Activated effector memory CD4-positive, alpha-beta T cell treated with Interleukin-2 at 50 U/mL for 16 hours (primary cell): Measurements from ENCODE around the gene SYNM.
"Not testable (repeated sequence)": the region's sequence is repeated elsewhere in the genome, so short reads cannot be mapped to it uniquely, and the experiment has no call there.

ENCODE experiments used
- DNase-seq: peaks from one replicate; pipeline ENCODE4 v3.0.0-alpha.2; 2020

SYNM gene

DNA sequence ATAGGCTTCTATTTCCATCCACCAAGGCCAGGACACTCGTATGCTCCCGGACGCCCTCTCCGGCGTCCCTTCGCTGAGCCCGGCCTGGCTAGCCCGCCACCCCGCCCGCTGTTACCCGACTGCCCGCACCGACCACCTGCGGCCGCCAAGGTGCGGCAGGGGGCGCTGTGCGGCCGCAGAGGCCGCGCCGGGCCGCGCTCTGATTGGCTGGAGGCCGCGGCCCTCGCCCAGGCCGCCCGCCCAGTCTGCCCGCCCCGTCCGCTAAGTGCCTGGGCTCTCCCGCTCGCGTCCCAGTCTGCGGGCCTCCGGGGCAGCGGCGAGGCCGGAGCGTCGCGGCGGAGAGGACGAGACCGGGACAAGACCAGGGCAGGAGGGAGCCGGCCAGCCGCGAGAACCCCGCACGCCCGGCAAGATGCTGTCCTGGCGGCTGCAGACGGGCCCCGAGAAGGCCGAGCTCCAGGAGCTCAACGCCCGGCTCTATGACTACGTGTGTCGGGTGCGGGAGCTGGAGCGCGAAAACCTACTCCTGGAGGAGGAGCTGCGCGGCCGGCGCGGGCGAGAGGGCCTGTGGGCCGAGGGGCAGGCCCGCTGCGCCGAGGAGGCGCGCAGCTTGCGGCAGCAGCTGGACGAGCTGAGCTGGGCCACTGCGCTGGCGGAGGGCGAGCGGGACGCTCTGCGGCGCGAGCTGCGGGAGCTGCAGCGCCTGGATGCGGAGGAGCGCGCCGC lies at the start of gene SYNM:
TSS of gene SYNM (plus strand) at position 293 of the 726 bp plus-strand sequence. CDS start at position 413, 120 bp downstream.
- no peak for DNase-seq

DNA sequence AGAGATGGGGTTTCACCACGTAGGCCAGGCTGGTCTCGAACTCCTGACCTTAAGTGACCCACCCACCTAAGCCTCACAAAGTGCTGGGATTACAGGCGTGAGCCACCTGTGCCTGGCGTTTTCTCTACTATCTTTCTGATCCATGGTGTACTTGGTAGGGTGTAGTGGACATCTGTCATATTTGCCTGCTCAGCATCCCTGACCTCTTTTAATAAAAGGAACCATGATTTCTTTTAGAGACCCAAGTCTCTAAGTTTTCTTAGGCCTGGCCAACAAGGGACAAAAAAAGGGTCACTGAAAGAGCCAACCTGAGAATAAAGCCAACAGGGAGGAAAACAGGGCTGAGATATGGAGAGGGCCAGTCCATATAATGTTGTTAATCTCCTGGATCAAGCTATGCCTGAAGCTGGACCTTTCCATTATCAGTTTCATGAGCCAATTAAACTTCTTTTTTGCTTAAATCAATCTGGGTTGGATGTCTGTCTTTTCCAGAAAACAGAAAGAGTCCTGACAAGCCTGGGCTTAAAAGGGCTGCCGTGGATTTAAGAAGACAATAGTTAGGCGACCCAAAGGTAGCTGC lies 49.2 kb upstream of the SYNM start:
- no peak for DNase-seq

DNA sequence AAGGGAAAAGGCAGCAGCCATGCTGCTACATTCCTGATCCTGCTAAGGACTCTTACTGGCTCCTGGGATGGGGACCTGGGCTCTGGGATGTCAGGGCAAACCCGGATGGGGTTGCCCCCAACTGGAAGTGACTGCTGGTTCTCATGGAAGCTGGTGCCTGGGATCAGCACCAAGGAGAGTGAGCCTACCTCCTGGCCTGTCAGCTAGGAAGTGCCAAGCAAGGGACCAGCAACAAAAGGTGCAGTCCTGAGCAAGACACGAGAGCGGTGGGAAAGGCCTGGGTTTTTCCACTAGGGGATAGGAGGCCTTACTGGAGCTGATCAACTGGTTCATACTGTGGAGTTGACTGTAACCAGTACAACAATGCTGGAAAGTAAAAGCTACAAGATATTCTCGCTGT lies 47.9 kb upstream of the SYNM start:
- no peak for DNase-seq

DNA sequence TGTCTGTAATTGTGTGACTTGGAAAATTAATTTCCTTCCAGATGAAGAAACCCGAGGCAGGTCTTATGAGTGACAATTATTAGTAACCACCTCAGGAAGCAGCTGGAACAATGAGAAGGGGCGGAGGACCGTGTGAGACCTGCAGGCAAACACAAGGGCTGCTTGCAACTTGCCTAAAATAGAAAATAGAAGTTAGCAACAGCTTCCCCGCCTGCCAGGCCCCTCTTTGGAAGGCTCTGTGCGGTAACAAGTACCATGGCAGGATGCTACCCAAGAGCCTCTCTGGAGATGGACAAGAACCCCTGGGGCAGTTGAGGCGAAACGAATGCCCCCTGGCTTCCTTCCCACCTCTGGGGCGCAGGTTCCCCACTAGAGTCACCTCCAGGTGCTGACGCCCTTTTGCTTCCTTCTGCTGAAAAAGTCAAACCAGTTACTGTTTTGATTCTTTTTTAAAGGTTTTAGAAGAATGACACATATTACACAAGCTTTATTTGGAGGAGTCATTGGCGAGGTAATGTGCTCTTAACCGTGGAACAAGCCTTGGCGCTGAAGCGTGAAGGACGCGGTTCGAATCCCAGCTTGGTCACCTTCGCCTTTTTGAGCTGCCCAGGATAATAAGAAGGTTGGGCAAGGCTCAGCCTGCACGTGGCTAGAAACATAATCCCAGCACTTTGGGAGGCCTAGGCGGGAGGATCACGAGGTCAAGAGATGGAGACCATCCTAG lies 47.0 kb upstream of the SYNM start:
- no peak for DNase-seq

DNA sequence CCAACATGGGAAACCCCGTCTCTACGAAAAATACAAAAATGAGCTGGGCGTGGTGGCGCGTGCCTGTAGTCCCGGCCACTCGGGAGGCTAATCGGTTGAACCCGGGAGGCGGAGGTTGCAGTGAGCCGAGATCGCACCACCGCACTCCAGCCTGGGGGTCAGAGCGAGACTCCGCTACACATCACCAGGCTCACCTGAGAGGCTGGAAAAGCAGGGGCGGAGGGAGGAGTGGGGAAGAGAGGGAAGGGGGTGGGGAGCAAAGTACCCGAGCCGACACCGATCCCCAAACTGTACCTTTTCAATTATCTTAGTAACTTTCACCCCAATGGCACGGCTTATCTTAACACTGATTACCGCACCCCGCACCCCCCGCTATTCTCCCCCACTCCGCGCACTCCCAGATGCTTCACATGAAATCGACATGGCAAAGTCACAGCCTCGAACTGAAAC lies 46.4 kb upstream of the SYNM start:
- DNase-seq, result no peak

DNA sequence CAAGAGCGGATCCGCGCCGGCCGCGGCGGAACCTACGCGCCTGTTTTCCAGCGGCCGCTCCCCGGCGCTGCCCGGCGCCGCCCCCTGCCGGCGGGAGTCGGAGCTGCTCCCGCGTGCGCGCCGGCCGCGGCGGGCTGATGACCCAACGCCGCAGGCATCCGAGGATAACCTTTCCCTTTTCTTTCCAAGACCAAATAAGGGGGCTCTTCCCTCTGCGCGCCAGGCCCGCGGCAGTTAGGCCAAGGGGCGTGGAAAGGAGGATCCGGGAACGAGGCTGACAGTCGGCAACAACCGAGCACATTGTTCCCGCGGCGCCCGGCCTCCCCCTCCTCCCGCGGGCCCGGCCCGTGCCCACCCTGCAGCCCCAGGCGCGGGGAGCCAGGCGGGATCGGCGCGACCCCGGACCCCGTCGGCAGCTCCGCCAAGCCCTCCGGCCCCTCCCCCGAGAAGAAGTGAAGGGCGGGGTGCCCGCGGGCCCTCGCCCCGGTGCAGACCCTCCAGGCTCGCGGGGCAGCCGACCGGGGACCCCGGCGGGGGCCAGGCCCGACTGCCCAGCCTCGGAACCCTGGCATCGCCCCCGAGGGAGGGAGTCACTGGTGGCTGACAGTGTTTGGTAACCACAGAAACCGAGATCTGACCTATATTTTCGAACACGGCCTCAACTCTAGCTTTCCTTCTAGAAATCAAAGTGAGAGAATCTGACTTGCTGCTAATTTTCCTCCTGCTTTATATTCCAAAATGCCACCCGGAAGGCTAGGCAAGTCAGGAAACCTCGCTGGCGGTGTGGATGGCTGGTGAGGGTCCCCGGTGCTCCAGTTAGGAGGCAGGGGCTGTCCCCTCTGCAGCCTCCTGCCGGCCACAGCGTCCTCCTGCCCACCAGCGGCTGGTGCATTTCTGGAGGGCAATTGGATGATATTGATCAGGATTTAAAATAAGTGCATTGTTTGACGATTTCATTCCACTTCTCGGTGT lies 45.6 kb upstream of the SYNM start:
- peak; percentile 19 for DNase-seq

- not testable (repeated sequence) for DNase-seq
Measured at GRCh38 chr15:99060186-99060585, 44.7 kb upstream of the SYNM start.

- DNase-seq, result no peak
Measured at GRCh38 chr15:99062226-99062625, 42.7 kb upstream of the SYNM start.

DNA sequence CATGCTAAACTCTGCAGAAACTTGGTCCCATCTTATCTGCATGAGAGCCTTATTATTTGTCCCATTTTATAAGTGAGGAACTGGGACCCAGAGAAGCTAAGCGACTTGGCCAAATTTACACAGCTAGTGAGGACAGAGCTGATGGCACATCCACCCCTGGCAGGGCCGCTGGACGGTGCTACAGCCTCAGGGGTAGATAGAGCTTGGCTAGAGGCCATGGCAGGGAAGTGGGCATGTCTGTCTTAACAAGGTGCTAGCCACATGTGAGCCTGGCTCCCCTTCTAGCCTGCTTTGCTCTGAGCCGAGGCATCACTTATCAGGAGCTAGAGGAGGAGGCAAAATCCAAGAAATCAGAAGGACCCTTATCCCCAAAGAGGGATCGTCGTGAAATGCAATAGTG lies 36.7 kb upstream of the SYNM start:
- DNase-seq, result no peak

GRCh38 chr15:99070208-99070607 lies 34.7 kb upstream of the SYNM start:
- DNase-seq, result no peak

GRCh38 chr15:99071091-99071680 lies 33.7 kb upstream of the SYNM start:
- no peak for DNase-seq

DNA sequence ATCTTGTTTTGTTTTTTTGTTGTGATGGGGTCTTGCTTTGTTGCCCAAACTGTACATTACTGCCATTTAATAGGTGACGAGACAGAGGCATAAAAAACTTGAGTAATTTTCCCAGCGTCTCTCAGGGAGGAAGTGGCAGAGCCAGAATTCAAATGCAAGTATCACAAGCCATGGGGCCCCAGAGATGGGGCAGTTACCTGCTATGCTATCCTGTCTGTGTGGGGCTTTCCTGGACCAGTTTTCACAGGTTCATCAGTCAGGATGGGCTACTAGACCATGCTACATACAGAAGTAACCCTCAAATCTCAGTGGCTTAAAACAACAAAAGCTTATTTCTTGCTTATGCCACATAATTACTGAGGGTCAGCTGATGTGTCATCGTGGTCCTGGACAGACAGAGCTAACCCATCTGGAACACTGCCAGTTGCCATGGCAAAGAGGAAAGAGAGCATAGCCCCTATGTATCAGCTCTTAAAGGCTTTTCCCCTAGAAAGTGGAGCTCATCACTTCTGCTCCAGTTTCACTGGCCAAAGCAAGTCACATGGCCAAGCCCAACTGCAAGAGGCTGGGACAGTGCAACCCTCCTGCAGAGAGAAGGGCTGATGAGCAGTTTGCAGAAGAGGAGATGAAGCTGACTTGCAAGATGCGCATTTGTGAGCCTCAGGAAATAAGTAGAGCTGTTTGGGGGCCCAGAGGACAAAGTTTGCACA lies 31.7 kb upstream of the SYNM start:
- DNase-seq, result no peak

DNA sequence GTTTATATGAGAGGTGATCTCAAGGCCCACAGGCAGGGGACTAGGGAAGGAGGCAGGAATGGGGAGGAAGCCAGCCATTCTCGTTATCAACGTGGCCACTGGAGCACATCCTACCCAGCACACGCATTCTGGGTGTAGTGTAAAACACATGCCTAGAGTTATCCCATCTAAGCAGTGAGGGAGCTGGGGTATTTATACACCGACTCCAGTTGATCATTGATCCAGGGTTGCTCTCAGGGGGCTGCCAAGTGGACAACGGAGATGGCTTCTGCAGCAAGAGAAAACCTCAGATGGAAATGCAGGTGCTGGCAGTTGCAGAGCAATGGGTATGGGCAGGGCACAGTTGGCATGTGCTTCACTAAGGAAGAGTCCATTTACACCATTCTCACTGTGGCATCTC lies 30.4 kb upstream of the SYNM start:
- no peak for DNase-seq

GRCh38 chr15:99075059-99075652 lies 29.7 kb upstream of the SYNM start:
- not testable (repeated sequence) for DNase-seq

DNA sequence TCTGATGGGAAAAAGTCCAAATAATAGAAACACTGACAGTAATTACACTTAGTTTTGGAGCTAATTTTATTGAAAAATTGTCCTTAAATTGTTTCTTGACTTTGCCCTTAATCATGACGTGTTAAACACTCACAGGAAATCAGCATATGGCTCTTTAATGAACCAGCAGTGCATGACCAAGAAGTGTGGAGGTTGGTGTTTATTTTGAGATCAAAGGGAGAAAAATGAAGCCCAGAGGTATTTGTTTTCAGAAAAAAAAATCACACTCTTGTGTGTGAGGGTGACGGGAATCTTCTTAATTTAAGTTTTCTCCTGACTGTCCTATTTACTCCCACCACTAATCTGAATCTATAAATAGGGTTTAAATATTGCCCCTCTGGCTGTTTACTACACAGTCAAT lies 28.8 kb upstream of the SYNM start:
- DNase-seq, result no peak

- DNase-seq, result no peak
Measured at GRCh38 chr15:99076555-99077308, 28.1 kb upstream of the SYNM start.

DNA sequence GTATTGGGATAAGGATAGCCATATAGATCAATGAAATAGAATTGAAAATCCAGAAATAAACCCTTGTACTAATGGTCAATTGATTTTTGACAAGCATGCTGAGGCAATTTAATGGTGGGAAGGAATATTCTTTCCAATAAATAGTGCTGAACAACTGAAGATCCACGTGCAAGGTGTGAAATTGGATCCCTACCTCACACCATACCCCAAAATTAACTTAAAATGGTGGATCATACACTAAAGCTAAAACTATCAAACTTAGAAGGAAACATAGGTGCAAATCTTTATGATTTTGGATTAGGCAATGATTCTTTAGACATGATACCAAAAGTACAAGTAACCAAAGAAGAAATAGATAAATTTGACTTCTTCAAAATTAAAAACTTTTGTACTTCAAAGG lies 22.1 kb upstream of the SYNM start:
- DNase-seq, result no peak

- no peak for DNase-seq
Measured at GRCh38 chr15:99084965-99085364, 19.9 kb upstream of the SYNM start.

DNA sequence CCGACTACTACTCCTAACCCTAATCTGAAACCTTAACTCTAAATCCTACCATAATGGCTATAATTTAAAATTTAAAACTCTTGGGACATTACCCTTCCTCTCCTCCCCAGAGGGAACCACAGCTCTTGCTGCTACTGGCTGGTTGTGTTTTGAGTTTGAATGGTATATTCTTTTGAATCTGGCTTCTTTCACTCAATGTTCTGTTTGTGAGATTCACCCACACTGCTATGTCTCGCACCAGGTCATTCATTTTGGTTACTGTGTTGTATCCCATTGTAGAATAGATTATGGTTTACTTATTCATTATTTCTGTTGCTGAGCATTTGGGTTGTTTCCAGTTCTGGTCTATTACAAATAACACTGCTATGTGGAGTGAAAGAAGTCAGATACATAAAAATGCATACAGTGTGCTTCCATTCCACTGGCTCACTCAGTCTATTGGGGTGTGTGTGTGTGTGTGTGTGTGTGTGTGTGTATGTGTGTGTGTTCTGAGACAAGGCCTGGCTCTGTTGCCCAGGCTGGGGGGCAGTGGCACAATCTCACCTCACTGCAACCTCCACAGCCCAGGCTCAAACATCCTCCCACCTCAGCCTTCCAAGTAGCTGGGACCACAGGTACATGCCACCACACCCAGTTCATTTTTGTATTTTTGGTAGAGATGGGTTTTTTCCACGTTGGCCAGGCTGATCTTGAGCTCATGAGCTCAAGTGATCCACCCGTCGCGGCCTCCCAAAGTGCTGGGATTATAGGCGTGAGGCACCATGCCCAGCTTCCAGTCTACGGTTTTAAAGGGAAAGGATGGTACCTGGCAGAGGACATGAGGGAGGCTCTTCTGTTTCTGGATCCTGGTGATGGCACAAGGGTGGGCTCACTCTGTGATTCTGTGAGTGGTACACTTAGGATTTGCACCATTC lies 19.2 kb upstream of the SYNM start:
- no peak for DNase-seq

DNA sequence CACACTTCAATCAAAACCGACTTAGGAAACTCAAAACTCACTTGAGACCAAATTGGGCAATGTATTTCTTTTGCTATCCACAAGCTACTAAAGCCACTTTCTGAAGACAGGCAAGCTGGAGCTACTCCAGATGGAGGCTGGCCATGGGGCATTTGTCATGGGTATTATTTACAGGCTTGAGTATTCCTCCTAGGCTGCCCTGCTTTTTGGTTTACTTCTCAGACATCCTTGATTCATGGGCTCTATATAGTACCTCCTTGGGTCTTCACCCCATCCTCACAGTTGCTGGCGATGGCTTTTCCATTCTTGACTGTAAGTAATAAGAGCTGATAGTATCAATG lies 18.6 kb upstream of the SYNM start:
- no peak for DNase-seq
